Pericardium fibroblast (primary cell): ENCODE measurements around the gene PELI3. TPM values are rescaled to one million over a fixed set of nuclear protein-coding genes. Genes with fewer than 3 reads are reported as not detected.

Source experiments
- total RNA-seq: library from RNA; depleted of rRNA; stranded (reverse); fragments of >200 nt; gene quantifications from 2 replicates; pipeline ENCODE4 v1.2.3, GENCODE V29; 2015

PELI3 gene
- total RNA-seq, result 6.7 and 8.4 TPM in 2 replicates

GRCh38 chr11:66466225-66467033 lies at the start of gene PELI3:
TSS of gene PELI3 (plus strand) at chr11:66466905. CDS start at chr11:66468129, 1,224 bp downstream.

GRCh38 chr11:66420671-66421476 lies 45.8 kb upstream of the PELI3 start, which contains the start of gene NPAS4:
TSS of gene NPAS4 (plus strand) at chr11:66421035. CDS start at chr11:66421180, 145 bp downstream.

GRCh38 chr11:66438504-66439466 lies 27.9 kb upstream of the PELI3 start, which contains the start of gene MRPL11:
TSS of gene MRPL11 (minus strand) at chr11:66438848. CDS start at chr11:66438754, 94 bp downstream.

GRCh38 chr11:66480117-66480938 lies 13.6 kb downstream of the PELI3 start, which contains the start of gene DPP3:
TSS of gene DPP3 (plus strand) at chr11:66480434. CDS start at chr11:66482201, 1,767 bp downstream.

GRCh38 chr11:66510271-66510989 lies 43.7 kb downstream of the PELI3 start, which contains the start of gene BBS1:
TSS of gene BBS1 (plus strand) at chr11:66510635. CDS start at chr11:66510660, 25 bp downstream.

Other genes starting within 250 kb of the PELI3 start
- 16.2 and 17.4 TPM in 2 replicates for gene KLC2, start 209.2 kb upstream of the PELI3 start, total RNA-seq
- gene RAB1B, start 198.3 kb upstream of the PELI3 start, total RNA-seq, result 93.9 and 103 TPM in 2 replicates
- gene CNIH2, start 188.7 kb upstream of the PELI3 start, total RNA-seq, result 0.70 TPM in 1 of 2 replicates, not detected in the other
- 149 and 223 TPM in 2 replicates for gene YIF1A, start 177.8 kb upstream of the PELI3 start, total RNA-seq
- gene TMEM151A, start 175.0 kb upstream of the PELI3 start, total RNA-seq, result 0.34 and 5.6 TPM in 2 replicates
- gene CD248, start 149.9 kb upstream of the PELI3 start, total RNA-seq, result 500 and 529 TPM in 2 replicates
- gene RIN1, start 130.5 kb upstream of the PELI3 start, total RNA-seq, result 18.4 and 25.3 TPM in 2 replicates
- gene BRMS1, start 121.8 kb upstream of the PELI3 start, total RNA-seq, result 30.1 and 44.9 TPM in 2 replicates
- gene B4GAT1, start 119.3 kb upstream of the PELI3 start, total RNA-seq, result 39.1 and 41.3 TPM in 2 replicates
- gene SLC29A2, start 95.1 kb upstream of the PELI3 start, total RNA-seq, result 0.26 TPM in 1 of 2 replicates, not detected in the other
- under 0.01 TPM in 1 of 2 replicates, not detected in the other for gene NPAS4, start 45.9 kb upstream of the PELI3 start, total RNA-seq
- 44.0 and 45.0 TPM in 2 replicates for gene MRPL11, start 28.1 kb upstream of the PELI3 start, total RNA-seq
- gene DPP3, start 13.5 kb downstream of the PELI3 start, total RNA-seq, result 24.4 and 52.5 TPM in 2 replicates
- 18.6 and 33.6 TPM in 2 replicates for gene BBS1, start 43.7 kb downstream of the PELI3 start, total RNA-seq
- gene ZDHHC24, start 79.1 kb downstream of the PELI3 start, total RNA-seq, result 20.8 and 25.0 TPM in 2 replicates
- under 0.01 and 0.26 TPM in 2 replicates for gene ACTN3, start 80.0 kb downstream of the PELI3 start, total RNA-seq
- 70.1 and 83.0 TPM in 2 replicates for gene CTSF, start 101.7 kb downstream of the PELI3 start, total RNA-seq
- 0.26 and 0.58 TPM in 2 replicates for gene CCDC87, start 126.2 kb downstream of the PELI3 start, total RNA-seq
- 29.7 and 33.5 TPM in 2 replicates for gene CCS, start 126.3 kb downstream of the PELI3 start, total RNA-seq
- 20.8 and 29.2 TPM in 2 replicates for gene RBM14, start 149.7 kb downstream of the PELI3 start, total RNA-seq
- gene RBM4, start 171.8 kb downstream of the PELI3 start, total RNA-seq, result 84.7 and 97.9 TPM in 2 replicates
- gene RBM4B, start 211.0 kb downstream of the PELI3 start, total RNA-seq, result 17.2 and 17.7 TPM in 2 replicates